Fibroblast of peridontal ligament (primary cell): ENCODE data around the gene CATSPERE.
"Not testable (repeated sequence)": the region's sequence is repeated elsewhere in the genome, so short reads cannot be mapped to it uniquely, and the experiment has no call there.

Source experiments
- DNase-seq: peaks from one replicate; pipeline ENCODE4 v3.0.0-alpha.2; 2010; ENCODE audit errors: extremely low read depth

Gene CATSPERE

GRCh38 chr1:244552336-244552735 is 91.3 kb downstream of the CATSPERE start:
- DNase-seq: no peak

- DNase-seq: no peak
These were observed 95.2 kb downstream of the CATSPERE start for GRCh38 chr1:244556263-244556662.

- DNase-seq: no peak
These were observed 96.5 kb downstream of the CATSPERE start for GRCh38 chr1:244557565-244557964.

GRCh38 chr1:244559561-244559960 is 98.5 kb downstream of the CATSPERE start:
- DNase-seq: no peak

GRCh38 chr1:244562877-244563276 is 101.8 kb downstream of the CATSPERE start:
- not testable (repeated sequence) for DNase-seq

- no peak for DNase-seq
These were observed 112.7 kb downstream of the CATSPERE start for GRCh38 chr1:244573768-244574167.

GRCh38 chr1:244576259-244576892 is 115.3 kb downstream of the CATSPERE start:
- no peak for DNase-seq

- DNase-seq: not testable (repeated sequence)
These were observed 117.1 kb downstream of the CATSPERE start for GRCh38 chr1:244578205-244578604.

GRCh38 chr1:244583358-244583982 is 122.4 kb downstream of the CATSPERE start:
- DNase-seq: no peak

GRCh38 chr1:244585867-244586266 is 124.8 kb downstream of the CATSPERE start:
- DNase-seq: no peak

- no peak for DNase-seq
These were observed 129.6 kb downstream of the CATSPERE start for GRCh38 chr1:244590670-244591069.

- DNase-seq: peak; percentile 19
These were observed 137.5 kb downstream of the CATSPERE start for GRCh38 chr1:244598611-244599010.

GRCh38 chr1:244599937-244600350 is 138.9 kb downstream of the CATSPERE start:
- peak; percentile 97 for DNase-seq

GRCh38 chr1:244601336-244601735 is 140.3 kb downstream of the CATSPERE start:
- DNase-seq: no peak

- DNase-seq: peak; percentile 69
These were observed 142.4 kb downstream of the CATSPERE start for GRCh38 chr1:244603498-244603897.

- DNase-seq: no peak
These were observed 144.8 kb downstream of the CATSPERE start for GRCh38 chr1:244605835-244606370.

- DNase-seq: peak; percentile 33
These were observed 153.2 kb downstream of the CATSPERE start for GRCh38 chr1:244614113-244614836.

GRCh38 chr1:244614879-244615278 is 153.8 kb downstream of the CATSPERE start:
- no peak for DNase-seq

- DNase-seq: no peak
These were observed 154.2 kb downstream of the CATSPERE start for GRCh38 chr1:244615301-244615700.

- DNase-seq: no peak
These were observed 165.6 kb downstream of the CATSPERE start for GRCh38 chr1:244626709-244627108.

GRCh38 chr1:244628789-244629188 is 167.7 kb downstream of the CATSPERE start:
- peak; percentile 28 for DNase-seq

GRCh38 chr1:244633140-244633539 is 172.1 kb downstream of the CATSPERE start:
- DNase-seq: no peak

- DNase-seq: no peak
These were observed 173.5 kb downstream of the CATSPERE start for GRCh38 chr1:244634546-244634945.
